Right renal pelvis (tissue), 4 donors: ENCODE results near the gene MYRFL. TPM values are rescaled to one million over a fixed set of nuclear protein-coding genes. Genes with fewer than 3 reads are reported as not detected.
"Not testable (repeated sequence)": the region's sequence is repeated elsewhere in the genome, so short reads cannot be mapped to it uniquely, and the experiment has no call there.

Experiments
- DNase-seq, 4 donors: peaks; one replicate each; pipeline ENCODE4 v3.0.0-alpha.2; 2013; ENCODE audit warnings: low read depth in 4 of 4, low spot score in 3 of 4, missing footprints in 1 of 4
- polyA plus RNA-seq, 4 donors: library from polyadenylated mRNA; unstranded; fragments of 120-200 nt; gene quantifications; one replicate each; pipeline ENCODE4 v1.2.1, GENCODE V29; 2013; ENCODE audit not compliant: insufficient read length in 4 of 4

The MYRFL gene
- polyA plus RNA-seq, 4 donors, result 0.91 to 1.8 (median 1.4) TPM

DNA sequence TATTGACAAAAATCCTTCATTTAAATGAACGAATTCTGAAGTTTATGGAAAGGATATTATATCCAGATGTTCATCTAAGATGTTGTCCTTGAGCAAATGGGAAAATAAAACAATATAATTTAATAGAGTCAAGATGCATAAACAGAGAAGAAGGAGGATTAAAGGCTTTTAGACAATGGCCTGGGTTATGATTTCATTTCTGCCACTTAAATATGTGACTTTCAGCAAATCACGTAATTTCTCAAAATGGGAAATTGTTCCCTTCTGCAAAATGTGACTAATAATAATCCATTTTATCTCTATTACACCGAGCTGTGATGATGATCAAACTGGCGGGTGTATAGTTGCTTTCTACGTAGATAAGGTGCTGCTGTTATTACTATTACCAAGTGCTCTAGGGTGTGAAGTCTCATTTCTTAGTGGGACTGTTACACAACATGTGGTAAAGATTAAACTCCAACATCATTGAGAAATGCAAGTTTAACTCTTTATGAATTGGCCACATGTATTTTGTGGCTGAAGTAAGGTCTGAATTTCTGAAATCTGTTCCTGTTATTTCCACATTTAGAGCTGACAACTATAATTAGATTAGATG is 157.0 kb downstream of the MYRFL start:
- no peak for DNase-seq

- DNase-seq, result no peak
Measured at GRCh38 chr12:69984241-69984640, 159.2 kb downstream of the MYRFL start.

GRCh38 chr12:69985656-69986055 is 160.6 kb downstream of the MYRFL start:
- DNase-seq, result no peak

- no peak for DNase-seq
Measured at GRCh38 chr12:69986114-69986513, 161.1 kb downstream of the MYRFL start.

- peak in 2 of 4 donors; percentile 29 to 42 for DNase-seq
Measured at GRCh38 chr12:69987579-69988091, 162.6 kb downstream of the MYRFL start.

DNA sequence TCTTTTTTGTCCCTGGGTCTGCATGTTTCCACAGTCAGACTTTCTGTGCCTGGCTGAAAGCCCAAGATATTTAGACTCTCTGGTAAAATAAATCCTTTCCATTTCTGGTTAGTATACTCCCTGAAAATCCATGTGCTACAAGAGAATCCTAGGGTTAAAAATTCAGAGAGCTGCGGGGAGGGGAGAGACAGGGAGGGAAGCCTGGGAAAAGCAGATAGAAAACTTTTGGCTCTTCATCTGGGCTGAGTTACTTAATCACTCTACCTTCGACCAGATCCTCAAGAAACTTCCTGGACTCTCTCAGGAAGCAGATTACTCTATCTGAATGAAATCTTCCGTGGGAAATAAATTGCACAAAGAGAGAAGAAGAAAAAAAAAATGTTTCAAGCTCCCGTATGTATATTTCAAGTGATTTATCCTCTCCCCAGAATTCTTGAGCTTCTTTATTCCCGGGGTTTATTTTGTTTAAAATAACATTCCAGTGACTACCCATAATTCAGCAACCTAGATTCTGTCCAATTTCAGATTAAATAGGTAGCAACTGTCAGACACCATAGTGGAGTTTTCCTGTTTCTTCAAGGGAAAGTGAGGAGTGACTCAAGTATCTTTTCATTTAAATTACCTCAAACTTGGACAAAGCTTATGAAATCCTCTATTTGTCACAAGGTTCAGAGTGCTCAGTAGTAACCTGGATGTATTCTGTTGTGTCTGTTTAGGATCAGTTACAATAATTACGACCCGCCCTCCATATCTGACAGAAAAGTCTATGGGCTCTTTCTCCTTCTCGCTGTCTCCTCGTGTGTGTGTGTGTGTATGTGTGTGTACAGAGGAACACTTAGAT is 163.7 kb downstream of the MYRFL start:
- no peak for DNase-seq

- DNase-seq, result no peak
Measured at GRCh38 chr12:69991690-69992288, 166.8 kb downstream of the MYRFL start.

DNA sequence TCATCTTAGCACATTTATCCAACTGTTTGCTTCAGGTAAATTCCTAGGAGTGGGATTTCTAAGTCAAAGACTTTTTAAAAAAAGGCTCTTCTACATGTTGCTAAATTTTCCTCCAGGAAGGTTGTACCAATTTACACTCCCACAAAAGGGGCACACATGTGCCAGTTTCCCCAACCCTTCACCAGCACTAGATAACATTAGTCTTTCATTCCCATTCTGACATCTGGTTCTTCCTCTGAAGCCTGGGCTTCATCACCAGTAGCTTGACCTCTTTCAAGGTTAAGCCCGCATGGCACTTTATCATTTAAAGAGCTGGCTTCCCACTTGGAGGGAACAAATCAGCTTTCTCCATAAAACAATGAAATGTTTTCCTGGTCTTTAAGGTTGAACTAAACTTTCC is 168.4 kb downstream of the MYRFL start:
- no peak for DNase-seq

- not testable (repeated sequence) for DNase-seq
Measured at GRCh38 chr12:69994086-69994485, 169.1 kb downstream of the MYRFL start.

GRCh38 chr12:69994724-69995173 is 169.7 kb downstream of the MYRFL start:
- DNase-seq, result no peak

DNA sequence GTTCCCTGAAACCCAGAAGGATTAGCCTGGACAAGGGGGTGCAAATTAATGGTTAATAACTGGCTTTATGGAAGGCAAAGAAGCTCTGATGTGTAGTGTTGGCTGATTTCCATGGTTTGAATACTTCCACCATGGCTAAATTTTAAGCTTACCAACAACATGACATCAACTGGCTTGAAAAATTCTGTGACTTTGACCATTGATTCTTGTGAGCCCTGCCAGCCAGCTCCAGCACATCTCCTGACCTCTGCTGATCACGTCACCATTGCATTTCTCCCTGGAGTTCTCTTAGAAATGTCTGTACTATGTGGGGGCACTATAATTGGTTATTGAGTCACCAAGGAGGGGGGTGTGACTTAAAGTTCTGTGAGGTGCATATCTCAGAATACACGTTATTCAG is 171.2 kb downstream of the MYRFL start:
- DNase-seq, result no peak

DNA sequence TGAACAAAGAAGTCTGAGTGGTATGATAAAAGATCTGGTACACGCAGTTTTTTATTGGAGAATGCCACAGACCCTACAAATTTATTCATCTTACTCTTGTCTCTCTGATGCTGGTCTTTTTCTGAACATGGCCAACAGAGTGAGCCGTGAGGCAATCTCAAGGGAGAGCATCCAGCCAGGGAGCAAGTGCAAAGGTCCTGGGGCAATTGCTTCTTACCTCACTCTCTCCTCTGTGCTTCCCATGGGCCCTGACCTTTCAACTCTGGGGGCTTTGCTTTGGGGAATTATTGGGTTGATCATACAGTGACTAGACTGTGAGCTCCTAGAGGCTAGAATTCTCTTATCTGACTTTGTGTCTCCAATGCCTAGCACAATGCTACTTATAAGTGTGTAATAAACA is 171.7 kb downstream of the MYRFL start:
- no peak for DNase-seq

DNA sequence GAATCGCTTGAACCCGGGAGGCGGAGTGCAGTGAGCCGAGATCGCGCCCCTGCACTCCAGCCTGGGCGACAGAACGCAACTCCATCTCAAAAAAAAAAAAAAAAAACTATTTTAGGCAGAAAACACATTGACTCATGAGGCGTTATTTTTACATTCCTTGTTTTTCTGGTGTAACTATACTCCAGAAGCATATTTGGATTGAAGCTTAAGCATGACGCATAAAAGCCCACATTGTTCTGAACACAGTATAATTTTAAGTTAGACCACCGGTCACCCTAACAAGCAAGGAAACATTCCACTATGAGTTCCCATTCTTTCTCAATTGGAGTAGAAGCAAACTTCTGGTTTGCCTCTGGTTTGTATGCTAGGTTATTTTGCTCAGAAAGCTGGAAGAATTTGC is 173.0 kb downstream of the MYRFL start:
- no peak for DNase-seq

DNA sequence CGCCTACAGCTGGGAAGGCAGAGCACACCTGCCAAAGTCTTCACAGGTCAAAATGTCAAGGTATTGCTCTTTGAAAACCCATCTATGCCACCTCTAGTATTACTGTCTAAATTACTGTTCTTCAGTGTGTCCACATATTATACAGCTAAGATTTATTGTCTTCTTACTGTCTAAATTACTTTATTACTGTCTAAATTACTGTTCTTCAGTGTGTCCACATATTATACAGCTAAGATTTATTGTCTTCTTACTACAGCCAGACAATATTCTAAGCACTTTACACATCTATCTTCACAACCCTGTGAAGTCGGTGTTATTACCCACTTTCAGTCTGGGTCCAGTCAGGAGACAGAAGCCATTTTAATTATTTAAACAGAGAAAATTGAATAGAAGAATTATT is 173.9 kb downstream of the MYRFL start:
- DNase-seq, result no peak

GRCh38 chr12:69999561-69999960 is 174.5 kb downstream of the MYRFL start:
- DNase-seq, result no peak

GRCh38 chr12:70002097-70002911 is 177.3 kb downstream of the MYRFL start:
- DNase-seq, result no peak

DNA sequence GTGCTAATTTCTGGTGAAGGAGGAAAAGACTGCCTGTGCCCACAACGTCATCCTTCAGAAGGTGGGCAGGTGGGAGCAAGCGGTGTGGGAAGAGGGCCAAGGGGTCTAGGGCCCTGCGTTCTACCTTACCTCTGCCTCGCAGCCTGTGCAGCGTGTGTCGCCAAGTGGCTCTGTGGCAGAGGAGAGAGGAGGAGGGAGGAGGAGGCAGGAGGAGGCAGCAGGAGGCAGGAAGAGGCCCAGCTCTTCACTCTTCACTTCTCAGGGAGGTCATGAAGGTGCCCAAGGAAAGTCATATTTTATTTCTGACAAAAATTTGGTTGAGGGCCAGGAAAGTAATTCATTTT is 177.9 kb downstream of the MYRFL start:
- DNase-seq, result no peak

DNA sequence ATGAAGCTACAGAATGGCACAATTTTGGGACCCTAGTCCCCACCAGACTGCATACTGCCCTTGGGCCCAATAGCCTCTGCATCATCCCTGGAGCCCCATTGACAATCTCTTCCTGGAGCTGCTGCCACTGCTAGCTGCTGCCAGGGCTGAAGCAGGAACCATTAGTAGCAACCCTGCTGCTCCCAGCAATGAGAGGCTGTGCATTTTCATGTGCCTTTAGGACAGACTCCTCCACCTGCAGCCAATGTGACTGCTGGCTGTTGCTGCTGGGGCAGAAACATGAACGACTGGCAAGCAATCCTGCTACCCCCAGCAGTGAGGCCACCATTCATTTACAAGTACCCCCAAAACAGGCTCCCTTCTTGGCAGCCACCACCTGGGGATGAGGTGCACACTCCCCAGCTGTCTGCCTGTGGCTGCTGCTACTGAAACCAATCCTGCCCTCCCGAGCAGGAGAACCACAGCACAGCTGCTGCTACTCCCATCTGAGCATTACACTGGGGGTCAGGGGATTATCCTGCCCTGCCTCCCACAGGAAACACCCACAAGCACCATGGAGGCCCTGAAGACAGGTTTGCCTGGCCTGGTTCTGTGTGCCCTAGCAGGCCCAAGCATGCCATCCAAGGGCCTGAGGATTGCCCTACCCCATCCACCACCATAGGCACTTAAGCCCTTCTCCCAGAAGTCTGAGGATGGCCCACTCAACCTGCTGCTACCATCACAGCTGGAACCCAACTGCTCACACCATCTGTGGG is 181.0 kb downstream of the MYRFL start:
- no peak for DNase-seq

DNA sequence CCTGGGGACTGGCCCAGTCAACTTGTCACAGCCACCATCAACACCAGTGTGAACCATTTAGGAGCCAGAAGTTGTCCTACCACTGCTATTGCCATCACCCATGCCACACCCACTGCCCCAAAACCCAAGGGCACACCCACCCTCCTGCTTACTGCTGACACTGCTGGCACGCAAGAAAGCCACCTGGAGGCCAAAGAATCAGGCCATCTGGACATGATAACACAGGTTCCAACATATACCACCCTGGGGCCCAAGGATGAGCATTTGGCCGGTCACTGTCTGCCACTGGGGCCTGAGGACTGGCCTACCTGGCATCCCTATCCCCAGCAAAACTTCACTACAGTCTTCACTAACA is 181.6 kb downstream of the MYRFL start:
- no peak for DNase-seq

- DNase-seq, result no peak
Measured at GRCh38 chr12:70007687-70008086, 182.7 kb downstream of the MYRFL start.
